Panc1 (cell line): ENCODE data around the gene PLEKHF1.

Experiments used
- CTCF ChIP-seq: fragments of 450-650 bp; IDR thresholded peaks from 2 replicates; pipeline ENCODE4 v1.5.1; 2017; ENCODE audit warnings: mild to moderate bottlenecking
- REST ChIP-seq, 2 experiments: IDR thresholded peaks; 2 replicates each; pipeline ENCODE4 v1.6.1; 2011 to 2012; ENCODE audit warnings: low read depth in 2 of 2, control low read depth in 1 of 2, low read length in 1 of 2, mild to moderate bottlenecking in 1 of 2, moderate library complexity in 1 of 2; ENCODE audit not compliant: insufficient read depth in 1 of 2

- TF ChIP-seq REST (IDR thresholded peaks at IDR 0.05; ENCODE audit: insufficient read depth in 1 of 2, low read depth in 2 of 2, low read length in 1 of 2) (no peak), CTCF (no peak; the same call in 1 of the 2 replicates)
These were observed 477 bp upstream of the PLEKHF1 start for GRCh38 chr19:29664753-29665214.
